Epithelial cell of proximal tubule (primary cell): ENCODE measurements around the gene VPS39. TPM values are rescaled to one million over a fixed set of nuclear protein-coding genes. Genes with fewer than 3 reads are reported as not detected.

ENCODE experiments used
- DNase-seq: peaks from one replicate; pipeline ENCODE4 v3.0.0-alpha.2; 2011; ENCODE audit warnings: low read depth
- H3K4me3 ChIP-seq: 2 replicates; pipeline ENCODE4 v1.5.1; 2011; ENCODE audit warnings: low read depth, mild to moderate bottlenecking, low read length
- total RNA-seq: library from RNA; depleted of rRNA; stranded (reverse); fragments of >200 nt; gene quantifications from 2 replicates; pipeline ENCODE4 v1.2.3, GENCODE V29; 2015
- TF ChIP-seq, protein P1 (sequence below): conservative IDR thresholded peaks from 2 replicates; pipeline ENCODE4 v1.5.1; 2012; ENCODE audit warnings: low read depth, mild to moderate bottlenecking, low read length

The VPS39 gene
- total RNA-seq, 1 donor from 2014 or later = 29.1 TPM

GRCh38 chr15:42215913-42216829, 8.1 kb upstream of the VPS39 start:
- no peak for DNase-seq
- TF ChIP-seq, protein P1, sequence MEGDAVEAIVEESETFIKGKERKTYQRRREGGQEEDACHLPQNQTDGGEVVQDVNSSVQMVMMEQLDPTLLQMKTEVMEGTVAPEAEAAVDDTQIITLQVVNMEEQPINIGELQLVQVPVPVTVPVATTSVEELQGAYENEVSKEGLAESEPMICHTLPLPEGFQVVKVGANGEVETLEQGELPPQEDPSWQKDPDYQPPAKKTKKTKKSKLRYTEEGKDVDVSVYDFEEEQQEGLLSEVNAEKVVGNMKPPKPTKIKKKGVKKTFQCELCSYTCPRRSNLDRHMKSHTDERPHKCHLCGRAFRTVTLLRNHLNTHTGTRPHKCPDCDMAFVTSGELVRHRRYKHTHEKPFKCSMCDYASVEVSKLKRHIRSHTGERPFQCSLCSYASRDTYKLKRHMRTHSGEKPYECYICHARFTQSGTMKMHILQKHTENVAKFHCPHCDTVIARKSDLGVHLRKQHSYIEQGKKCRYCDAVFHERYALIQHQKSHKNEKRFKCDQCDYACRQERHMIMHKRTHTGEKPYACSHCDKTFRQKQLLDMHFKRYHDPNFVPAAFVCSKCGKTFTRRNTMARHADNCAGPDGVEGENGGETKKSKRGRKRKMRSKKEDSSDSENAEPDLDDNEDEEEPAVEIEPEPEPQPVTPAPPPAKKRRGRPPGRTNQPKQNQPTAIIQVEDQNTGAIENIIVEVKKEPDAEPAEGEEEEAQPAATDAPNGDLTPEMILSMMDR = no peak
- no peak overlapping the region for H3K4me3 ChIP-seq

DNA sequence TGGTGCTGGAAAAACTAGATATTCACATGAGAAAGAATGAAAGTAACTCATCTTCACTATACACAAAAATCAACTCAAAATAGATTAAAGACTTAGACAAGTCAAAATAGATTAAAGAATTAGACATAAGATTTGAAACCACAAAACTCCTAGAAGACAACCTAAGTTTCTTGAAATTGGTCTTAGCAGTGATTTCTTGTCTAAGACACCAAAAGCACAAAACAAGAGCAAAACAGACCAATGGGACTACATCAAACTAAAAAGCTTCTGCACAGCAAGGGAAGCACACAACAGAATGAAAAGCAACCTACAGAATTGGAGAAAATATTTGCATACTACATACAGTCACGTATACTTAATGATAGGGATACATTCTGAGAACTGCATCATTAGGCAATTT, 6.5 kb upstream of the VPS39 start:
- TF ChIP-seq, protein P1 = no peak
- H3K4me3 ChIP-seq = no peak overlapping the region
- DNase-seq = no peak

- TF ChIP-seq, protein P1 = no peak
- no peak overlapping the region for H3K4me3 ChIP-seq
- no peak for DNase-seq
Measured at GRCh38 chr15:42213511-42213910, 5.4 kb upstream of the VPS39 start.

DNA sequence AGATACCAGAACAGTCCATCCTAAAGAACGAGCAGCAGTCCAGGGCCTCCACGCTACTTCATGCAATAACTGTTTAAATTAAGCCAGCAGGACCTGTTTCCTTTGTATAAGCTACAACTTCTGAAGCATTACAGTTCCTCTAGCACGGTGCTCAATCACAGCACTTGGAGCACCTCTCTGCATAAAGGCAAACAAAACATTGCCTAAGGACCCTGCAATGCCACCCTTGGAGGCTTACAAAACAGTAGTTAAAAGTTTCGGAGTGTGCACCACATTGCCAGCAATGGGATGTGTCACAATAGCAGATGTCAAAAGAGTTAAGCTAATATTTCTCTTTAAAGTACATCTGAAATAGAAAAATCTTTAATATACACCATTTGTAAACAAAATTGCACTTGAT, 2.6 kb upstream of the VPS39 start:
- no peak for DNase-seq
- TF ChIP-seq, protein P1 = no peak
- H3K4me3 ChIP-seq = no peak overlapping the region

GRCh38 chr15:42206406-42206805, 1.7 kb downstream of the VPS39 start:
- no peak overlapping the region for H3K4me3 ChIP-seq
- TF ChIP-seq, protein P1 = no peak
- no peak for DNase-seq

DNA sequence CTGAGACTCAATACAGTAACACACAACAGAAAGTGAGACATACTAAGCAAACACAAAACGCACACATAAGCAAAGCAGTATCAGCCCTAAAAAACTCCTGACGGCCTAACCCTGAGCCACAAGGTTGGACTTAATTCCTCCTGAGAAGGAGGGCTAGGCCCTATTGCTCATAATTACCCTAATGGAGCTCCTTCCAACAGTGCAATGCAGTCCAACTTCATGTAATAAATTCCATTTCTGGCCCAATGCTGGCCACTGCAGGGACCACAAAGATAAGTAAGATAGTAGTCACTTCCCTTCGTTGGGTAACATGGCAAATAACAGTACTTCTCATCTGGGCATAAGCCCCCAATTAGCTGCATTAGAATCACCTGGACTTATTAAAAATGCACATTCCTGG, 4.2 kb downstream of the VPS39 start:
- DNase-seq = no peak
- no peak overlapping the region for H3K4me3 ChIP-seq
- TF ChIP-seq, protein P1 = no peak

- no peak for DNase-seq
- TF ChIP-seq, protein P1 = no peak
- H3K4me3 ChIP-seq = no peak overlapping the region
Measured at GRCh38 chr15:42202653-42203052, 5.5 kb downstream of the VPS39 start.
